ENCODE data around the gene OR6C2.
"Not testable (repeated sequence)": the region's sequence is repeated elsewhere in the genome, so short reads cannot be mapped to it uniquely, and the experiment has no call there.

The OR6C2 gene

GRCh38 chr12:55443776-55444175 lies at the start of gene OR6C2:
Gene OR6C2, plus strand, starts transcription at chr12:55444076. Its CDS starts 8,138 bp downstream, at chr12:55452214.
- no peak for DNase-seq

- DNase-seq: no peak
These were observed 47.5 kb upstream of the OR6C2 start for GRCh38 chr12:55396326-55396725.

DNA sequence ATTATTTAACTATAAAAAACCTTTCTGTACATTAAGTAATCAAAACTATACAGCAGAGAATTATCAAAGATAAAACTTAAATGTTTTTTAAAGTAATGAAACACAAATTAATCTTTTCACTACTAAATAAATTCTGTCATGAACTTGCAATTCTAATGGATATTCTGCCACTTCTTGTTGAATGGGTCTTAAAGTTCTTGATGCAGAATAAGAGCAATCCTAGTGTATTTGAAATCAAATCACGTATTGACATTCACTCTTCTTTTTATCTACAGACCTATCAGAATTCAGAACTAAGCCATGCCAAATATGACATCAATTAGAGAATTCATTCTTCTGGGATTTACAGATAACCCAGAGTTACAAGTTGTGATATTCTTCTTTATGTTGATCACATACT lies 43.6 kb upstream of the OR6C2 start, which contains the start of gene OR6C65:
OR6C65 (plus strand) TSS at position 301 of the 400 bp plus-strand sequence; CDS start at position 301, 0 bp downstream.
- DNase-seq: no peak

- DNase-seq: no peak
These were observed 36.0 kb upstream of the OR6C2 start for GRCh38 chr12:55407866-55408265.

GRCh38 chr12:55409133-55409532 lies 34.7 kb upstream of the OR6C2 start:
- not testable (repeated sequence) for DNase-seq

DNA sequence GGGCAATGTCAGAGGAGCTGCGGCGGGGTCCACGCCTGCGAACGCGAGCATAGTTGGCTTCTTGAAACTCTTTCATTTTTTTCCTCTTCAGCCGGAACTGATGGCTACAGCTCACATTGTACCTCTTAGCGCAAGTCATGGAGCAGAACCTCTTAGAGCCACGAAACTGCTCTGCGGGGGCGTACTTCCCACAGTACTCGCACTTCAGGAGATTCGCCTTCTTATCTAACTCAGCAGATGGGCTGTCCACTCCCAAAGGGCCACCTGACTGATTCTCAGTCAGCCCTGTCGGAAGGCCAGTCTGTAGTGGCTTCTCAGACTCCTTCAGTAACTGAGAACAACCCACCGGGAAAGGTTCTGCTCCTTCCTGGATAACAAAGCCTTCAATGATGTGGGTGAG lies 31.7 kb upstream of the OR6C2 start:
- not testable (repeated sequence) for DNase-seq

DNA sequence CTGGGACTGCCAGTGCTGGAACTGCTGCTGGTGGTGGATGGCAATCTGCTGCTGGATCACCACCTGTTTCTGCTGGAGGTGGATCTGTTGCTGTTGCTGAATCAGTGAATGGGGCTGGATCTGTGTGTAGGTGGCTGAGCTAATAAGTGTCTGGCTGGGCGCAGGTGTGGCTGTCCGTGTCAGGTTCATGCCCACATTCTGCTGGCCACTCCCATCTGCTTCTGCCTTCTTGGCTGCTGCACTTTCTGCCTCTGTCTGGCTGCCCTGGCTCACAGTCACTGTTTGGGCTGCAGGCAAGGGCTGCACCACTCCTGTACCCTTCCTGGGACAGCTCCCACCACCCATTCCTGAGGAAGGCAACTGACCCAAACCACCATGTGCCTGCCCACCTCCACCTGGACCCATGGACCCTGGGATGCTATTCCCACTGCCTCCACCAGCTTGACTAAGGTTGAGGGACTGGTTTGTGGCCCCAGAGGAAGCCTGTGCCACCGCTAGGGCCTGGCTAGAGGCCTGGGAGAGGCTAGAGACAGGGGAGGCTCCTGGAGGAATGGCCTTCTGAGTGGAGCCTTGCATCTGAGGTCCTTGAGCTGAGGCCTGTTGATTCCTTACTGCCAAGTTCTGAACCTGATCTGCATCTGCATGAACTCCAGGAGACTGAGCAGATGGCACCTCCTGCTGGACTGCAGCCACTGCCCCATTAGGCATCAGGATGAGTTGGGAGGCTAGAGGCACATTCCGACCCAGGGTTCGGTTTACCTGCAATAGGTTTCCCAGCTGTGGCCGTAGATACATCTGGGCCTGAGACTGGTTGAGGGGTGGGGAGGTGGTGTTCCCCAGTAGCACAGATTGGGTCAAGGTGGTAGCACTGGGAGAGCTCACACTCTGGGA lies 30.1 kb upstream of the OR6C2 start:
- not testable (repeated sequence) for DNase-seq

DNA sequence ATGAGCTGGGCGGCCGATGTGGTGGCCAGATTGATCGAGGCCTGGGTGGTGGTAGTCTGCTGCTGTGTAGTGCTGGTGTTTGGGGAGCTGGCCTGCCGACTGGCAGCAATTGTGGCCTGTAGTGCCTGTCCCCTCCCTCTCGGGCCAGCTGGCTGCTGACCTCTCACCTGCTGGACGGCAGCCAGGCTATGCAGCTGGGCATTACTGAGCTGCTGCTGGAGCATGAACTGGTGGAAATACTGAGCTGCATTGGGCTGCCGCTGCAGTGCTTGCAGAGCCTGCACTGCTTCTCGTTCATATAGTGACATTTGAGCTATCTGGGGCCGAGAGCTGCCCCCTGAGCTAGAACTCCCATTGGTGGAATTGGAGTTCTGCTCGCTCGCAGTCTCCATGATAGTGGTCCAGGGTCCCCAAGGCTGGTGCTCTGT lies 29.5 kb upstream of the OR6C2 start:
- DNase-seq: not testable (repeated sequence)

DNA sequence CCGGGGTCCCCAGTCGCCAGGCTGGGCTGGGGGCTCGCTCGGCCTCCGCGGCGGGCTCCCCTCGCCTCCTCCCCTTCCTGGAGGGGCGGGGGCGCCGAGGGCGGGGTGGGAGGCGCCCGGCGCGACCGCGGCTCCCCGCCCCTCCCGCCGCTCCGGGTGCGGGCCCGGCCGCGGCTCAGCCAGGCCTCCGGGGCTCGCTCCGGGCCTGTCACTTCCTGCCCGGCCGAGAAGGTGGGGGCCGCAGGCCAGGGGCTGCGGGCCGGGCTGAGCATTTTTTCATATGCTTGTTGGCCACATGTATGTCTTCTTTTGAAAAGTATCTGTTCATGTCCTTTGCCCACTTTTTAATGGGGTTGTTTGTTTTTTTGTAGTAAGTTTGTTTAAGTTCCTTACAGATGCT lies 29.0 kb upstream of the OR6C2 start:
- DNase-seq: not testable (repeated sequence)

DNA sequence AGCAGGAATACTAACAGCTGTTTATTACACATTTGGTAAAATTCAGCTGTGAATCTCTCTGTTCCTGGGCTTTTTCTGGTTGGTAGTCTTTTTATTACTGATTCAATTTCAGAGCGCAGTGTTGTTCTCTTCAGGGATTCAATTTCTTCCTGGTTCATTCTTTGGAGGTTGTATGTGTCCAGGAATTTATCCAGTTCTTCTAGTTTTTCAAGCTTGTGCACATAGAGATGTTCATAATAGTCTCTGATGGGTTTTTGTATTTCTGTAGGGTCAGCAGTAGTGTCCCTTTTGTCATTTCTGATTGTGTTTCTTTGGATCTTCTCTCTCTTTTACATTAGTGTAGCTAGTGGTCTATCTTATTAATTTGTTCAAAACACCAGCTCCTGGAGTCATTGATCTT lies 26.9 kb upstream of the OR6C2 start:
- no peak for DNase-seq

DNA sequence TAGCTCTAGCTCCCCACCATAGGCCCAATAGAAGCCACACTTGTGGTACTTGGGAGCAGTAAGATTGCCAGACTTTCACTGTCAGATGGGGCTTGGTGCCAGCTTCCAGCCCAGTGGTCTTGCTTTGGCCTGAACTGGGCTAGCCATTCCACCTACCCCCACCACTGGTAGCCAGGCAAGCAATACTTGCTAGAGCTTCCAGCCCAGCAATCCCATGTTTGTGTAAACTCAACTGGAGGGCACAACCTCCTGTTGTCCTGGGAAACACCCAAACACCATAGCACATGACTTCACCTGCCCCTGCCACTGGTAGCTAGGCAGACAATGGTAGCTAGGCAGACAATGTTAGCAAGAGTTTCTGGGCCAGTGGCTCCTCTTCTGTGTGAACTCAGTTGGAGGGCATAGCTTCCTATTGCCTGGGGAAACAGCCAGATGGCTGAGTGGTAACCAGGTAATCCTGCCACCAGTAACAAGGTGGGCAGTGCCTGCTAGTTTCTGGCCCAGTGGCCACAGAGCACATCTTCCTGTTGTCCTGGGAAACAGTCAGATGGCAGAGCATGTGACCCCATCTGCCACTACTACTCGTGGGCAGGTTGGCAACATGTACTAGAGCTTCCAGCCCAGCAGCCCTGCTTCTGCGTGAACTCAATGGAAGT lies 23.4 kb upstream of the OR6C2 start:
- no peak for DNase-seq

DNA sequence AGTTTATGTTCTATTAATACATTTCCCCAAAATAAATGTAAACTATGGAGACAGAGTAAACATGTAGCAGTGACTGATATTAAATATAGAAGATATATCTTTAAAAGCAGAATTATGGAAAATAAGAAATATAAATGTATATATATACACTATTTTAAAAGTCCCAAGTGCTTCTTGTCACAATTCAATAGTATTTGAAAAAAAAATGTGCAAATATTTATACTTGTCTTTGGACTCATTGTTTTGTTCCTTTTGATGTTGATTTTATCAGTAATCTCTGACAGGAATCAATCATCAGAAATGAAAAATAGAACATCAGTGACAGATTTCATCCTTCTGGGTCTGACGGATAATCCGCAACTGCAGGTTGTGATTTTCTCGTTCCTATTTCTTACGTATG lies 17.9 kb upstream of the OR6C2 start, which contains the start of gene OR6C76:
OR6C76 (plus strand) TSS at position 301 of the 400 bp plus-strand sequence; CDS start at position 301, 0 bp downstream.
- no peak for DNase-seq

GRCh38 chr12:55428331-55429243 lies 15.3 kb upstream of the OR6C2 start:
- DNase-seq: no peak

GRCh38 chr12:55441233-55441632 lies 2.6 kb upstream of the OR6C2 start:
- not testable (repeated sequence) for DNase-seq

GRCh38 chr12:55445357-55445756 lies 1.5 kb downstream of the OR6C2 start:
- no peak for DNase-seq

GRCh38 chr12:55446326-55446725 lies 2.5 kb downstream of the OR6C2 start:
- no peak for DNase-seq

DNA sequence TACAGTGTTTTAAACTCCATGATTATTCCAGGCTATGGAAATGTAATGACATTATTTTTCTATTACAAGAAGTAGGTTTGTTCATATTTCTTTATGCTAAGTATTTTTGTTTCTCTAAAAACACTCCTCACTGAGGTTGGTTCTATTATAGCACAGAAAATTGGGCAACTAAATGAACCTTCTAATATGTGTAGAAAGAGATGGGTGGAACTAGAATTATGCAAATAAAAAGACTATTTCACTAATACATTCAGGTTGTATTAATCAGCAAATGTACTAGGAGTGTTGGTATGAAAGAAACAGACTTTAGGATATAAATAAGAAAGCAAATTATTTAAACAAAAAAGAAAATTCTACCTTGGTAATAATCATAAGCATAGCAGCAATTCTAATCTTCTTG lies 4.9 kb downstream of the OR6C2 start:
- no peak for DNase-seq

DNA sequence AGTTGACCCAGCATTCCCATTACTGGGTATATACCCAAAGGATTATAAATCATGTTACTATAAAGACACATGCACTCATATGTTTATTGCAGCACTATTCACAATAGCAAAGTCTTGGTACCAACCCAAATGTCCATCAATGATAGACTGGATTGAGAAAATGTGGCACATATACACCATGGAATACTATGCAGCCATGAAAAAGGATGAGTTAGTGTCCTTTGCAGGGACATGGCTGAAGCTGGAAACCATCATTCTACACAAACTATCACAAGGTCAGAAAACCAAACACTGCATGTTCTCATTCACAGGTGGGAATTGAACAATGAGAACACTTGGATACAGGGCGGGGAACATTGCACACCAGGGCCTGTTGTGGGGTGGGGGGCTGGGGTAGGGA lies 21.1 kb downstream of the OR6C2 start:
- not testable (repeated sequence) for DNase-seq

DNA sequence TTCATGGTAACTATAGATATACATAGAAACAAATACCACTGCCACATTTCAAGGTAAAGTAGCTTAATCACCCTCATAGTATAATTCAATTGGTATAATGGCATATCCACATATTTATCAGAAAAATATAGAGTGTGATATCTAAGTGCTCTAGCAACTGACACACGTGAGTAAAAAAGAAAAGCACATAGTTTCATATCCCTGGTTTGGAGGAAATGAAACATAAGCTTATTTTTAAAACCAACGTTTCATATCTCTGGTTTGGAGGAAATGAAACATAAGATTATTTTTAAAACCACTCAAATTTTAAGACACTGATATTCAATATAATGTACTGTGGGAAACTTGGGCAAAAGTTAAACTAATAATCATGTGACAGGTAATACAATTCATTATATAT lies 24.0 kb downstream of the OR6C2 start:
- no peak for DNase-seq

- DNase-seq: no peak
These were observed 25.4 kb downstream of the OR6C2 start for GRCh38 chr12:55469291-55469690.

DNA sequence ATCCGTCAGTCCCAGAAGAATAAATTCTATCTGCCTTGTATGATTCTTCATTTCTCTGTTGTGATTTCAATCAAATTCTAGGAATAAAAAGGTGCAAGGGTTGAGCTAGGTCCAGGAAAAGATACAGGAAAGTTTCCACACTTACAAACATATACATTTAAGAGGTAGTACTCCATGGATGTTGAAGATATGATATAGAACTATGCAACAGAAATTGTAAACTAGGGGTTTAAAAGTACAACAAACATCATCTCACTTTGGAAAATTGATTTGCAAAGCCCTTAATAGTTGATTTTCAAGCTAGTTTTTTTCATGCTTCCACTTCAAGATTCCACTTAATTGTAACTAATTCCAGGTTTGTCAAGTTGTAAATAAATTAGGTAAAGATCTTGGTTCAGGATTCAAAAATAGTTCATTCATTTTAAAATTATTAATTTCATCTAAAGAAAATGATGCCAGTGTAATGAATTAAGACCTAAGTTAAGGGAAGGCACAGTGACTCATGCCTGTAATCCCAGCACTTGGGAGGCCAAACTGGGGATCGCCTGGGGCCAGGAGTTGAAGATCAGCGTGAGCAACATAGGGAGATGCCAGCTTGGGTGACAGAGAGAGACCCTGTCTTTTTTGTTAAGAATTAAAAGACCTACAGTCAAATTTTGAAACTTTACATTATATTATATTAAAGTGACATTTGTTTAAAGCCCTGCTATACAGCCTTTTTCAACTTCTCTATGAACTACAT lies 26.4 kb downstream of the OR6C2 start, which contains the start of gene OR6C70:
OR6C70 (minus strand) TSS at position 51 of the 742 bp plus-strand sequence; CDS start at position 51, 0 bp downstream.
- no peak for DNase-seq

DNA sequence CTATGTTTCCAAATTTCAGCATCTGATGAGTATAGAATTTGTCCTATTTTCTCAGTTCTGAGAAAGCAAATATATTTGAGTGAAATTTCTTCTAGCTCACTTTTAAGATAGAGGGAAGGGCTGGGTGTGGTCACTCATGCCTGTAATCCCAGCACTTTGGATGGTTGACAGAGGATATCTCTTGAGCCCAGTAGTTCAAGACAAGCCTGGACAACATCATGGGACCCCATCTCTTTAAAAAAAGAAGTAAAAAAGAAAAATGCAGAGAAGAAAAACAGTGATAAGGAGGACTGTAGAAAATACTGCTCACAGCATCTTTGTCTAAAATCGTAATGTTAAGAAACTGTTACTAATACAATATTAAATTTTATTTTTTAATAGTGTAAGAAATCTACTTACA lies 28.4 kb downstream of the OR6C2 start:
- no peak for DNase-seq

Data from activated CD8-positive, alpha-beta memory T cell treated with anti-CD3 and anti-CD28 coated beads for 24 hours (primary cell).